Mucosa of rectum (tissue), 2 donors: ENCODE measurements around the gene DNAJC6.
"Not testable (repeated sequence)": the region's sequence is repeated elsewhere in the genome, so short reads cannot be mapped to it uniquely, and the experiment has no call there.

Source experiments
- H3K27ac ChIP-seq, 2 donors: one replicate each; pipeline ENCODE4 v1.7.0; 2013; ENCODE audit warnings: inconsistent platforms in 2 of 2, low read depth in 2 of 2, low read length in 2 of 2
- H3K27me3 ChIP-seq, 2 donors: one replicate each; pipeline ENCODE4 v1.7.0; 2013; ENCODE audit warnings: low read length in 2 of 2; ENCODE audit not compliant: control insufficient read depth in 2 of 2, insufficient read depth in 2 of 2
- H3K36me3 ChIP-seq, 2 donors: one replicate each; pipeline ENCODE4 v1.7.0; 2013; ENCODE audit warnings: low read length in 2 of 2; ENCODE audit not compliant: control insufficient read depth in 2 of 2, insufficient read depth in 2 of 2
- H3K4me1 ChIP-seq, 2 donors: one replicate each; pipeline ENCODE4 v1.7.0; 2013; ENCODE audit warnings: low read length in 2 of 2, mild to moderate bottlenecking in 1 of 2; ENCODE audit not compliant: control insufficient read depth in 2 of 2, insufficient read depth in 2 of 2
- H3K4me3 ChIP-seq, 2 donors: one replicate each; pipeline ENCODE4 v1.7.0; 2013; ENCODE audit warnings: low read length in 2 of 2
- H3K9ac ChIP-seq, 2 donors: one replicate each; pipeline ENCODE4 v1.7.0; 2013; ENCODE audit warnings: low read length in 2 of 2, low read depth in 1 of 2, mild to moderate bottlenecking in 1 of 2
- H3K9me3 ChIP-seq, 2 donors: one replicate each; pipeline ENCODE4 v1.7.0; 2013; ENCODE audit warnings: low read length in 2 of 2; ENCODE audit not compliant: control insufficient read depth in 2 of 2
- donor health status: healthy.
- donor health status: Normal muscosa, but diverticular disease.

Gene DNAJC6

DNA sequence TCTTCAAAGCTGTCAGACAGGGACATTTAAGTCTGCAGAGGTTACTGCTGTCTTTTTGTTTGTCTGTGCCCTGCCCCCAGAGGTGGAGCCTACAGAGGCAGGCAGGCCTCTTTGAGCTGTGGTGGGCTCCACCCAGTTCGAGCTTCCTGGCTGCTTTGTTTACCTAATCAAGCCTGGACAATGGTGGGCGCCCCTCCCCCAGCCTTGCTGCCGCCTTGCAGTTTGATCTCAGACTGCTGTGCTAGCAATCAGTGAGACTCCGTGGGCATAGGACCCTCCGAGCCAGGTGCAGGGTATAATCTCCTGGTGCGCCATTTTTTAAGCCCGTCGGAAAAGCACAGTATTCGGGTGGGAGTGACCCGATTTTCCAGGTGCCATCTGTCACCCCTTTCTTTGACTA, 146.3 kb downstream of the DNAJC6 start:
- H3K9ac ChIP-seq, H3K4me1 ChIP-seq, H3K27ac ChIP-seq, H3K27me3 ChIP-seq, H3K9me3 ChIP-seq, H3K4me3 ChIP-seq, H3K36me3 ChIP-seq: not testable (repeated sequence)

DNA sequence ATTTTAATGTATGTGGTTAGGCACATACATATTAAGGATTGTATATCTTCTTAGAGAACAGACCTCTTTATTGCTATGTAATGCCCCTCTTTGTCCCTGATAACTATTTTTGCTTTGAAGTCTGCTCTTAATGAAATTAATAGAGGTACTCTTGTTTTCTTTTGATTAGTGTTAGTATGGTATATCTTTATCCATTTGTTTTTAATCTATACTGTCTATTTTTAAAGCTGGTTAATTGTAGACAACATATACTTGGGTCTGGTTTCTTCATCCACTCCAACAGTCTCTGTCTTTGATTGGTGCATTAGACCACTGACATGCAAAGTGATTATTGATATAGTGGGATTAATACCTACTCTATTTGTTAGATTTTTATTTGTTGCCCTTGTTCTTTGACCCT, 147.1 kb downstream of the DNAJC6 start:
- H3K9me3 ChIP-seq: no peaks in the 10 kb centered on the region
- H3K27ac ChIP-seq: no peak overlapping the region
- no peak overlapping the region for H3K9ac ChIP-seq
- H3K36me3 ChIP-seq: no peaks in the 10 kb centered on the region
- H3K27me3 ChIP-seq: no peaks in the 10 kb centered on the region
- H3K4me3 ChIP-seq: no peak overlapping the region
- H3K4me1 ChIP-seq: no peaks in the 10 kb centered on the region

DNA sequence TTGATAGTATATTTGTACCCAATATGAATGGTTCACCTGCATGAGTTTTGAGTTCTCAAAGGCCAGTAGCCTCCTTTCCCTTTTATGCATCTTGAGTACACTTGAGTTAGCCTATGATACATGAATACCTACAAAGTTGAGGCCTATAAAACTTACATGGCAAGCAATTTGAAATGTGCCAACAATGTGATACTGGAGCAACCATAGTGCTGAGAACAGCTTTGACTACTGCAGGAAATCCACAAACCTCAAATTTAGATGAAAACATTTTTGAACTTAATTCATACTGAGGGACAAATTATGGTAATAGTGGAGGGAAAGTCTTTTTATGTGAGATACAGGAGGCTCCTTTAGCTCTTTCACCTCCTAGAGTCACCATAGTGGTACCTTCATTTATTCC, 148.5 kb downstream of the DNAJC6 start:
- H3K9ac ChIP-seq: no peak overlapping the region
- no peak overlapping the region for H3K27ac ChIP-seq
- H3K4me3 ChIP-seq: no peak overlapping the region
- H3K36me3 ChIP-seq: no peaks in the 10 kb centered on the region
- H3K4me1 ChIP-seq: no peaks in the 10 kb centered on the region
- no peaks in the 10 kb centered on the region for H3K27me3 ChIP-seq
- no peaks in the 10 kb centered on the region for H3K9me3 ChIP-seq

DNA sequence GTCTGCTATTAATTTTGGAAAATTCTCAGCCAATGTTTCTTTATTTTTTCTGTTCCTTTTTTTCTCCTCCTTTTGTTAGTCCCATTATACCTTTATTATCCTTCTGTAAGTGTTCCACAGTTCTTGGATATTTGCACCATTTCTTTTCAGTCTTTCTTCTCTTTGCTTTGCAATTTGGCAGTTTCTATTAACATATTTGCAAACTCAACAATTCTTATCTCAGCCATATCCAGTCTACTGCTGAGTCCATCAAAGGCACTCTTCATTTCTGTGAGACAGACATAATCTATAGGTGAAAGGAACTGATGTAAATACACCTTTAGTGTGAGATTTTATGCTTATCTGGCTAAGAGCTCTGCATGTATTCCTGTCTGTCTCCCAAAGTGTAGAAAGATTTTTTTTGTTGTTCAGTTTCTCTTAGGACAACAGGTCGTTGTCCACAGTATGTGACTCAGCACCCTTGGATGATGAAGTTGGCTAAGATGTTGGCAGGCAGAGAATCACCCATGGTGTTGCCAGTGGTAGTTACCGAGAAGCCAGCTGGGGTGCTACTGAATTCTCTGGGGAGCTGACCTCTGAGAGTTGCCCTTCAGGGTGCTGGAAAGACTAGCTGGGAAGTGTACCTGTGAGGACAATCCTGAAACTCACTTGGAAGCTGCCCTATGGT, 149.5 kb downstream of the DNAJC6 start:
- no peaks in the 10 kb centered on the region for H3K4me1 ChIP-seq
- H3K36me3 ChIP-seq: no peaks in the 10 kb centered on the region
- no peaks in the 10 kb centered on the region for H3K9me3 ChIP-seq
- H3K4me3 ChIP-seq: no peak overlapping the region
- no peak overlapping the region for H3K9ac ChIP-seq
- no peaks in the 10 kb centered on the region for H3K27me3 ChIP-seq
- no peak overlapping the region for H3K27ac ChIP-seq

DNA sequence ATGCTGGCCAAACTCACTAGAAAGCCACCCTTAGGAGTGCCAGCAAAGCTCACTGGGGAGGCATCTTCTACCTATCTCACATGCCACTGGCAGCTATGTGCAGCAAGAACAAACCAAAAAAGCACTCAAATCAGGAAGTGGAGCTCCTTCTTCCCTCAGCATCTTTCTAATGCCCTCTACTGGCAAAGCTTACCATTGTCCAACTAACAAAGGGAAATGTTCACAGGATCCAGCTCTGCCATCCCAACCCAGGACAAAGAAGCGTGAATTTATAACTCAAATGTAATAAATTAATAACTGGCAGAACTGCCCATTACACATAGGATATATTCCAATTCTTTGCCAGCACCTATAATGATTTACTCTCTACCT, 150.0 kb downstream of the DNAJC6 start:
- Histone ChIP-seq H3K36me3 (no peaks in the 10 kb centered on the region), H3K4me1 (no peaks in the 10 kb centered on the region), H3K9ac (no peak overlapping the region), H3K9me3 (no peaks in the 10 kb centered on the region), H3K27ac (no peak overlapping the region), H3K4me3 (no peak overlapping the region), H3K27me3 (no peaks in the 10 kb centered on the region)
